Stimulated activated naive CD8-positive, alpha-beta T cell treated with anti-CD3 and anti-CD28 coated beads, Interleukin-15, Interleukin-2, amounts not matched to agents 100 ng/mL and 50 ng/mL, for 24 hours (primary cell): ENCODE results near the gene LRTM2.

Experiments used
- H3K27ac Mint-ChIP-seq: one replicate; pipeline ENCODE4 v1.8.0; 2021; ENCODE audit warnings: mild to moderate bottlenecking, mixed read lengths
- H3K27me3 Mint-ChIP-seq: one replicate; pipeline ENCODE4 v1.8.0; 2021; ENCODE audit warnings: mixed read lengths
- H3K36me3 Mint-ChIP-seq: one replicate; pipeline ENCODE4 v1.8.0; 2021; ENCODE audit warnings: low read depth, mixed read lengths
- H3K4me1 Mint-ChIP-seq: one replicate; pipeline ENCODE4 v1.8.0; 2021; ENCODE audit warnings: low read depth, mixed read lengths
- H3K4me3 Mint-ChIP-seq: one replicate; pipeline ENCODE4 v1.8.0; 2021; ENCODE audit warnings: mild to moderate bottlenecking, mixed read lengths
- H3K9me3 Mint-ChIP-seq: one replicate; pipeline ENCODE4 v1.8.0; 2021; ENCODE audit warnings: mixed read lengths

The LRTM2 gene

GRCh38 chr12:1870086-1870485, 49.7 kb downstream of the LRTM2 start:
- no peak overlapping the region for H3K4me3 Mint-ChIP-seq
- H3K4me1 Mint-ChIP-seq, result no peaks in the 10 kb centered on the region
- H3K27ac Mint-ChIP-seq, result no peak overlapping the region
- peaks cover 9% of the 10 kb centered on the region for H3K9me3 Mint-ChIP-seq
- H3K36me3 Mint-ChIP-seq, result no peaks in the 10 kb centered on the region
- H3K27me3 Mint-ChIP-seq, result peaks cover 20% of the 10 kb centered on the region

GRCh38 chr12:1870998-1871917, 50.9 kb downstream of the LRTM2 start:
- Mint-ChIP-seq H3K4me1 (no peaks in the 10 kb centered on the region), H3K9me3 (peaks cover 9% of the 10 kb centered on the region), H3K27ac (no peak overlapping the region), H3K36me3 (no peaks in the 10 kb centered on the region), H3K4me3 (no peak overlapping the region), H3K27me3 (peaks cover 15% of the 10 kb centered on the region)

GRCh38 chr12:1872001-1872400, 51.6 kb downstream of the LRTM2 start:
- Mint-ChIP-seq H3K27me3 (peaks cover 12% of the 10 kb centered on the region), H3K4me1 (no peaks in the 10 kb centered on the region), H3K4me3 (no peak overlapping the region), H3K27ac (no peak overlapping the region), H3K36me3 (no peaks in the 10 kb centered on the region), H3K9me3 (peaks cover 9% of the 10 kb centered on the region)

GRCh38 chr12:1872448-1872847, 52.1 kb downstream of the LRTM2 start:
- Mint-ChIP-seq H3K4me3 (no peak overlapping the region), H3K27me3 (peaks cover 8% of the 10 kb centered on the region), H3K9me3 (peaks cover 9% of the 10 kb centered on the region), H3K27ac (no peak overlapping the region), H3K36me3 (no peaks in the 10 kb centered on the region), H3K4me1 (no peaks in the 10 kb centered on the region)

GRCh38 chr12:1873531-1874510, 53.5 kb downstream of the LRTM2 start:
- no peak overlapping the region for H3K4me3 Mint-ChIP-seq
- peaks cover 9% of the 10 kb centered on the region for H3K9me3 Mint-ChIP-seq
- H3K4me1 Mint-ChIP-seq, result no peaks in the 10 kb centered on the region
- H3K27me3 Mint-ChIP-seq, result no peaks in the 10 kb centered on the region
- H3K36me3 Mint-ChIP-seq, result no peaks in the 10 kb centered on the region
- H3K27ac Mint-ChIP-seq, result no peak overlapping the region

- Mint-ChIP-seq H3K9me3 (peaks cover 7% of the 10 kb centered on the region), H3K27me3 (no peaks in the 10 kb centered on the region), H3K4me3 (no peak overlapping the region), H3K4me1 (no peaks in the 10 kb centered on the region), H3K27ac (no peak overlapping the region), H3K36me3 (no peaks in the 10 kb centered on the region)
Measured at GRCh38 chr12:1875608-1876007, 55.2 kb downstream of the LRTM2 start.

GRCh38 chr12:1876086-1876485, 55.7 kb downstream of the LRTM2 start:
- Mint-ChIP-seq H3K9me3 (peaks cover 4% of the 10 kb centered on the region), H3K4me3 (no peak overlapping the region)

GRCh38 chr12:1877169-1877878, 57.0 kb downstream of the LRTM2 start:
- H3K27me3 Mint-ChIP-seq, result no peaks in the 10 kb centered on the region
- H3K36me3 Mint-ChIP-seq, result no peaks in the 10 kb centered on the region
- H3K9me3 Mint-ChIP-seq, result no peaks in the 10 kb centered on the region
- no peaks in the 10 kb centered on the region for H3K4me1 Mint-ChIP-seq
- H3K4me3 Mint-ChIP-seq, result no peak overlapping the region
- H3K27ac Mint-ChIP-seq, result no peak overlapping the region

More at GRCh38 chr12:1876086-1876485, 55.7 kb downstream of the LRTM2 start:
- no peaks in the 10 kb centered on the region for H3K36me3 Mint-ChIP-seq
- H3K27ac Mint-ChIP-seq, result no peak overlapping the region
- no peaks in the 10 kb centered on the region for H3K4me1 Mint-ChIP-seq
- no peaks in the 10 kb centered on the region for H3K27me3 Mint-ChIP-seq

- Mint-ChIP-seq H3K4me1 (no peaks in the 10 kb centered on the region), H3K27me3 (no peaks in the 10 kb centered on the region), H3K27ac (no peak overlapping the region), H3K36me3 (no peaks in the 10 kb centered on the region), H3K9me3 (no peaks in the 10 kb centered on the region), H3K4me3 (no peak overlapping the region)
Measured at GRCh38 chr12:1878214-1878613, 57.8 kb downstream of the LRTM2 start.

GRCh38 chr12:1878695-1879094, 58.3 kb downstream of the LRTM2 start:
- no peaks in the 10 kb centered on the region for H3K27me3 Mint-ChIP-seq
- no peaks in the 10 kb centered on the region for H3K36me3 Mint-ChIP-seq
- no peaks in the 10 kb centered on the region for H3K9me3 Mint-ChIP-seq
- no peak overlapping the region for H3K27ac Mint-ChIP-seq
- H3K4me3 Mint-ChIP-seq, result no peak overlapping the region
- H3K4me1 Mint-ChIP-seq, result no peaks in the 10 kb centered on the region

GRCh38 chr12:1879633-1880032, 59.3 kb downstream of the LRTM2 start:
- Mint-ChIP-seq H3K4me1 (no peaks in the 10 kb centered on the region), H3K27ac (no peak overlapping the region), H3K36me3 (no peaks in the 10 kb centered on the region), H3K4me3 (no peak overlapping the region), H3K27me3 (no peaks in the 10 kb centered on the region), H3K9me3 (no peaks in the 10 kb centered on the region)

GRCh38 chr12:1880153-1880845, 59.9 kb downstream of the LRTM2 start:
- H3K36me3 Mint-ChIP-seq, result no peaks in the 10 kb centered on the region
- no peaks in the 10 kb centered on the region for H3K4me1 Mint-ChIP-seq
- no peak overlapping the region for H3K4me3 Mint-ChIP-seq
- H3K27ac Mint-ChIP-seq, result no peak overlapping the region
- H3K27me3 Mint-ChIP-seq, result no peaks in the 10 kb centered on the region
- no peaks in the 10 kb centered on the region for H3K9me3 Mint-ChIP-seq

GRCh38 chr12:1880876-1881275, 60.5 kb downstream of the LRTM2 start:
- Mint-ChIP-seq H3K9me3 (no peaks in the 10 kb centered on the region), H3K27ac (no peak overlapping the region), H3K36me3 (no peaks in the 10 kb centered on the region), H3K27me3 (no peaks in the 10 kb centered on the region), H3K4me1 (no peaks in the 10 kb centered on the region), H3K4me3 (no peak overlapping the region)

GRCh38 chr12:1881301-1881700, 60.9 kb downstream of the LRTM2 start:
- Mint-ChIP-seq H3K27ac (no peak overlapping the region), H3K36me3 (no peaks in the 10 kb centered on the region), H3K4me1 (no peaks in the 10 kb centered on the region), H3K4me3 (no peak overlapping the region), H3K27me3 (no peaks in the 10 kb centered on the region), H3K9me3 (no peaks in the 10 kb centered on the region)
